ENCODE data around the gene TP53.
A peak's percentile ranks its signal among the peaks of the same experiment; 100 is the strongest.
"Not testable (repeated sequence)": the region's sequence is repeated elsewhere in the genome, so short reads cannot be mapped to it uniquely, and the experiment has no call there.

TP53 gene

GRCh38 chr17:7647018-7647417, 40.3 kb downstream of the TP53 start:
- H3K27ac Mint-ChIP-seq = no peak overlapping the region
- no peaks in the 10 kb centered on the region for H3K36me3 Mint-ChIP-seq (ENCODE audit: low read depth)
- no peaks in the 10 kb centered on the region for H3K9me3 Mint-ChIP-seq
- H3K27me3 Mint-ChIP-seq (ENCODE audit: low read depth) = peaks cover 19% of the 10 kb centered on the region
- TF ChIP-seq, protein P1, sequence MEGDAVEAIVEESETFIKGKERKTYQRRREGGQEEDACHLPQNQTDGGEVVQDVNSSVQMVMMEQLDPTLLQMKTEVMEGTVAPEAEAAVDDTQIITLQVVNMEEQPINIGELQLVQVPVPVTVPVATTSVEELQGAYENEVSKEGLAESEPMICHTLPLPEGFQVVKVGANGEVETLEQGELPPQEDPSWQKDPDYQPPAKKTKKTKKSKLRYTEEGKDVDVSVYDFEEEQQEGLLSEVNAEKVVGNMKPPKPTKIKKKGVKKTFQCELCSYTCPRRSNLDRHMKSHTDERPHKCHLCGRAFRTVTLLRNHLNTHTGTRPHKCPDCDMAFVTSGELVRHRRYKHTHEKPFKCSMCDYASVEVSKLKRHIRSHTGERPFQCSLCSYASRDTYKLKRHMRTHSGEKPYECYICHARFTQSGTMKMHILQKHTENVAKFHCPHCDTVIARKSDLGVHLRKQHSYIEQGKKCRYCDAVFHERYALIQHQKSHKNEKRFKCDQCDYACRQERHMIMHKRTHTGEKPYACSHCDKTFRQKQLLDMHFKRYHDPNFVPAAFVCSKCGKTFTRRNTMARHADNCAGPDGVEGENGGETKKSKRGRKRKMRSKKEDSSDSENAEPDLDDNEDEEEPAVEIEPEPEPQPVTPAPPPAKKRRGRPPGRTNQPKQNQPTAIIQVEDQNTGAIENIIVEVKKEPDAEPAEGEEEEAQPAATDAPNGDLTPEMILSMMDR (IDR thresholded peaks at IDR 0.05; ENCODE audit: unreplicated experiment in 3 of 3) = no peak
- H3K4me3 Mint-ChIP-seq = peak overlapping the region in 1 of 3 experiments; percentile 27
- peaks cover 12% of the 10 kb centered on the region for H3K4me1 Mint-ChIP-seq

DNA sequence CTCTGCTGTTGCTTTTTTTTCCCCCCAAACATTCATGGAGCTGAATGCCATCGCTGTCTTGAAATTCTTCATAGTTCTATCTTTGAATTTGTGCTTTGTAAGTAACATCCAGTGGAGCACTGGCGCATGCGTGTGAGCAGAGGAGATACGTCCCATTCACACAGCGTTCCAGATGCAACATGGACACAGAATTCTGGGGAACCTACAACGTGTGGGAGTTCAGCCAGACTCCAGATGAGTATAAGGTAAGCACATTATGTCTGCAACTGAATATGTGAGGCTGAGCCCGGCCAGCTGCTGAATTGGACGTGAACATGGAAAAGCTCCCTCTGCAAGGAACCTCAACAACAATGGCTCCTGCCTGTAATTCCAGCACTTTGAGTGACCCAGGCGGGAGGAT, 40.8 kb downstream of the TP53 start:
- TF ChIP-seq, protein P1 (IDR thresholded peaks at IDR 0.05; ENCODE audit: unreplicated experiment in 3 of 3) = no peak
- Mint-ChIP-seq H3K27ac (no peak overlapping the region), H3K36me3 (ENCODE audit: low read depth) (no peaks in the 10 kb centered on the region), H3K4me1 (peaks cover 9% of the 10 kb centered on the region), H3K4me3 (peak overlapping the region in 1 of 3 experiments; percentile 27), H3K9me3 (no peaks in the 10 kb centered on the region), H3K27me3 (ENCODE audit: low read depth) (peaks cover 18% of the 10 kb centered on the region)

DNA sequence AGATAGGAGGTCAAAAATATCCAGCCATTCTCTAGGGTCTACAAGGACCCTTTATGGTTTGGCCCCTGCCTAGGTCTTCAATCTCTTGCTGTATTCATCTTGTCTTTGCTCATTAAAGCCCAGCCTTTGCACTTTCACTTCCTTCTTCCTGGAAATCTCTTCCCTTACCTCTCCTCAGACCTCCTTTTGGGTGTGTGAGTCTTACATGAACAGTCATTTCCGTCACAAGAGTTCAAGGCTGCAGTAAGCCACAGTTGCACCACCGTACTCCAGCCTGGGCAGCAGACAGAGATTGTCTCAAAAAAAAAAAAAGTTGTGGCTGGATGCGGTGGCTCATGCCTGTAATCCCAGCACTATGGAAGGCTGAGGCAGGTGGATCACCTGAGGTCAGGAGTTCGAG, 42.5 kb downstream of the TP53 start:
- TF ChIP-seq, protein P1 (IDR thresholded peaks at IDR 0.05; ENCODE audit: unreplicated experiment in 3 of 3) = no peak
- Mint-ChIP-seq H3K27ac (no peak overlapping the region), H3K4me3 (no peak overlapping the region), H3K4me1 (peaks cover under 1% of the 10 kb centered on the region), H3K9me3 (no peaks in the 10 kb centered on the region), H3K27me3 (ENCODE audit: low read depth) (peaks cover 6% of the 10 kb centered on the region), H3K36me3 (ENCODE audit: low read depth) (no peaks in the 10 kb centered on the region)

- not testable (repeated sequence) for H3K27me3 Mint-ChIP-seq (ENCODE audit: low read depth); H3K4me3 Mint-ChIP-seq; H3K9me3 Mint-ChIP-seq; H3K36me3 Mint-ChIP-seq (ENCODE audit: low read depth); H3K4me1 Mint-ChIP-seq; H3K27ac Mint-ChIP-seq
Observed at GRCh38 chr17:7641635-7642034, 45.7 kb downstream of the TP53 start.

DNA sequence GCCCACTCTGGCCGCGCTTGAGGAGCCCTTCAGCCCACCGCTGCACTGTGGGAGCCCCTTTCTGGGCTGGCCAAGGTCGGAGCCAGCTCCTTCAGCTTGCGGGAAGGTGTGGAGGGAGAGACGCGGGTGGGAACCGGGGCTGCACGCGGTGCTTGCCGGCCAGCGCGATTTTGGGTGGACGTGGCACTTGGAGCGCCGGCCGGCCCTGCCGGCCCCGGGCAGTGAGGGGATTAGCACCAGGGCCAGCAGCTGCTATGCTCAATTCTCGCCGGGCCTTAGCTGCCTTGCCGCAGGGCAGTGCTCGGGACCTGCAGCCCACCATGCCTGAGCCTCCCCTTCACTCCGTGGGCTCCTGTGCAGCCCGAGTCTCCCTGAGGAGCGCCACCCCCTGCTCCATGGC, 46.5 kb downstream of the TP53 start:
- Mint-ChIP-seq H3K27me3 (ENCODE audit: low read depth) (peaks cover 4% of the 10 kb centered on the region), H3K27ac (no peak overlapping the region), H3K4me1 (no peaks in the 10 kb centered on the region), H3K4me3 (no peak overlapping the region), H3K36me3 (ENCODE audit: low read depth) (no peaks in the 10 kb centered on the region), H3K9me3 (no peaks in the 10 kb centered on the region)
- TF ChIP-seq, protein P1 (IDR thresholded peaks at IDR 0.05; ENCODE audit: unreplicated experiment in 3 of 3) = no peak

GRCh38 chr17:7636163-7636562, 51.1 kb downstream of the TP53 start:
- Mint-ChIP-seq H3K27me3 (ENCODE audit: low read depth) (peaks cover 4% of the 10 kb centered on the region), H3K27ac (peak overlapping the region in 1 of 3 experiments; percentile 14), H3K4me1 (no peaks in the 10 kb centered on the region), H3K9me3 (no peaks in the 10 kb centered on the region), H3K4me3 (no peak overlapping the region), H3K36me3 (ENCODE audit: low read depth) (no peaks in the 10 kb centered on the region)
- TF ChIP-seq, protein P1 (IDR thresholded peaks at IDR 0.05; ENCODE audit: unreplicated experiment in 3 of 3) = no peak
